Tibial artery (tissue), 4 donors: ENCODE measurements around the gene SRGAP3.

Experiments
- DNase-seq, 2 donors: peaks; one replicate each; pipeline ENCODE4 v3.0.0-alpha.2; 2019
- H3K27ac ChIP-seq, 2 donors: fragments of 200-600 bp; sonication (generic) in 1 of 2; 1 replicate in 1 of 2; 2 replicates in 1 of 2; pipeline ENCODE4 v1.5.1; 2018 to 2019; ENCODE audit warnings: mild to moderate bottlenecking in 1 of 2
- H3K27me3 ChIP-seq, 2 donors: fragments of 200-600 bp; sonication (generic) in 1 of 2; one replicate each; pipeline versions ENCODE4 v1.5.1 to v1.6.0; 2016 to 2019
- H3K36me3 ChIP-seq, 3 donors: fragments of 200-600 bp; sonication (generic) in 2 of 3; one replicate each; pipeline ENCODE4 v1.5.1; 2016 to 2019; ENCODE audit warnings: mild to moderate bottlenecking in 2 of 3
- H3K4me1 ChIP-seq, 4 donors: fragments of 200-600 bp; sonication (generic) in 2 of 4; 1 replicate in 3 of 4; 2 replicates in 1 of 4; pipeline ENCODE4 v1.5.1; 2016 to 2019
- H3K4me3 ChIP-seq, 2 donors: fragments of 200-600 bp; sonication (generic) in 1 of 2; 1 replicate in 1 of 2; 2 replicates in 1 of 2; pipeline ENCODE4 v1.5.1; 2018 to 2019; ENCODE audit warnings: mild to moderate bottlenecking in 2 of 2
- H3K9me3 ChIP-seq, 3 donors: fragments of 200-600 bp; sonication (generic) in 1 of 3; one replicate each; pipeline ENCODE4 v1.5.1; 2016 to 2019
- CTCF ChIP-seq, 2 experiments: fragments of 200-600 bp in 1 of 2; fragments of 450-650 bp in 1 of 2; IDR thresholded peaks; one replicate each; pipeline ENCODE4 v1.5.1; 2017 to 2019; ENCODE audit warnings: antibody characterized with exemption in 2 of 2, mild to moderate bottlenecking in 1 of 2, moderate library complexity in 1 of 2
- intact Hi-C: fragments of 100-400 bp; cut with DNase I; formaldehyde crosslinking; loops from one replicate; pipeline ENCODE4 v1.15.0; 2023; ENCODE audit warnings: low total_unique reads

Gene SRGAP3

DNA sequence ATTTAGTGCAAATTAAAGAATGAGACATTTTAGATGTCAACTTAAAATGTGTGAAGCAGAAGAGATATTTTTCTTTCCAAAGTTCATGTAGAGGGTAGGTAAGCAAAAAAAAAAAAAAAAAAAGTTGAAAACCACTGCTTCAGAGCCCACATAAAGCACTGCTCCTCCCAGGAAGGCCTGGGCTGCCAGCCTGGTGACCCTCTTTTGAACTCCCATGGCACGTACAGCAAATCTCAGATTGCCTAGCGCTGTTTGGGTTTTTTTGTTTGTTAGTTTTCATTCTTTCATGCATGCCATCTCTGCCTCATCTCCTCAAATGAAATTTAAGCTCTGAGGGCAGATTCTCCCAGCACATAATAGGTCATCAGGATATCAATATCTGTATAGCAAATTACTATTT lies 120.1 kb downstream of the SRGAP3 start:
- Histone ChIP-seq H3K27ac (no peak overlapping the region), H3K4me3 (no peak overlapping the region), H3K36me3 (no peaks in the 10 kb centered on the region), H3K9me3 (no peaks in the 10 kb centered on the region), H3K27me3 (no peaks in the 10 kb centered on the region), H3K4me1 (peaks cover 0 to 6% (median 0%) of the 10 kb centered on the region in 4 donors)
- DNase-seq, result no peak
- TF ChIP-seq CTCF (IDR thresholded peaks at IDR 0.05), result no peak
- intact Hi-C loops, result no loop called here

DNA sequence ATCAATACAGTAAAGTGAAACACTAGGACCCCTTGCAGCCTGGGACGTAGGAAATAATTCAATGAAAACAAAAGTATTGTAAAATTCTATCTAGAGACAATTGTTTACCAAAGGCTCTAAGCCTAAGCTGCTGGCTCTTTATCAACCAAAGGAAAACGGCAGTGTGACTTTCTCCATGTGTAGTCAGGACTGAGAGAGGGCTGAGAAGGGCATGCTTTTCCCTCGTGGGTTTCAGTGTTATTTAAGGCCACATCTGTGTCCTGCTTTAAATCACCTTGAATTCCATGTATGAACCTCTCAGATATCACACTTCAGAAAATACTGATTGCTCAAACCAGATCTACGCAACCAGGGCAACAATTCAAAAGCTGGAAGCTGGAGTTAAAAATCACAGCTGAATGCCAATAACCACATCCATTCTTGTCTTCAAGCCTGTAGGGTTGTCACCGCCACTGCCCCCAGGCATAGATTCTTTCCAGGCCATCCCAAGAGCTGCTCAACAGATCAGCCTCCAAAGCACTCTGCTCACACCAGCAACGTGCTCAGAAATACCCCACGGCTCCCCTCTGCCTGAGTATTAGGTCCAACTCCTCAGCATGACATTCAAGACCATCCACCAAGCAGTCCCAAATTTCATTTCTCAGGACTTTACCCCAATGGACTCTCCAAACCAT lies 124.0 kb downstream of the SRGAP3 start:
- no peaks in the 10 kb centered on the region for H3K9me3 ChIP-seq
- no peak overlapping the region for H3K4me3 ChIP-seq
- TF ChIP-seq CTCF (IDR thresholded peaks at IDR 0.05), result no peak
- DNase-seq, result no peak
- no peak overlapping the region for H3K27ac ChIP-seq
- no peaks in the 10 kb centered on the region for H3K27me3 ChIP-seq
- H3K4me1 ChIP-seq, result no peaks in the 10 kb centered on the region
- H3K36me3 ChIP-seq, result no peaks in the 10 kb centered on the region
- intact Hi-C loops, result no loop called here

DNA sequence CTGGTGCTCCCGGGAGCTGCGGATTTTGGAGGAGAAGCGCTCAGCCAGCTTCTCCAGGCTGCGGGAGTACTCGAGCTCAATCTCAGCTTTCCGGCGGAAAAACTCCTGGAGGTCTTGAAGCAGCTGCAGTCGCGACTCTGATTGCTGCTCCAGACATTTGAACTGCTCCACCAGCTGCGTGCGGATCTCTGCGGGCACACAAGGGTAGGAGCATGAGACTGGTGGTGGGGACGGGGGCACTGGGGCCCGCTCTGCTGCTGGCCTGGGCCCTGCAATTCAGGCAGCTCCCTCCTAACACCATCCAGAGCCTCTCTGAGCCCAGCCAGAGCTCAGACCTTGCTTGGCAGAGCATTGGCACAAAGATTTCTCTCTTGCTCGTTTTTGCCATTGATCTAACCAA lies 124.7 kb downstream of the SRGAP3 start:
- DNase-seq, result no peak
- Histone ChIP-seq H3K27ac (no peak overlapping the region), H3K36me3 (no peaks in the 10 kb centered on the region), H3K4me1 (no peaks in the 10 kb centered on the region), H3K9me3 (no peaks in the 10 kb centered on the region), H3K27me3 (no peaks in the 10 kb centered on the region), H3K4me3 (no peak overlapping the region)
- TF ChIP-seq CTCF (IDR thresholded peaks at IDR 0.05), result no peak
- intact Hi-C loops, result no loop called here

GRCh38 chr3:9123840-9124239 lies 125.6 kb downstream of the SRGAP3 start:
- H3K27me3 ChIP-seq, result no peaks in the 10 kb centered on the region
- TF ChIP-seq CTCF (IDR thresholded peaks at IDR 0.05), result no peak
- intact Hi-C loops, result no loop called here
- H3K4me3 ChIP-seq, result no peak overlapping the region
- DNase-seq, result no peak
- no peaks in the 10 kb centered on the region for H3K4me1 ChIP-seq
- H3K9me3 ChIP-seq, result no peaks in the 10 kb centered on the region
- no peaks in the 10 kb centered on the region for H3K36me3 ChIP-seq
- no peak overlapping the region for H3K27ac ChIP-seq

DNA sequence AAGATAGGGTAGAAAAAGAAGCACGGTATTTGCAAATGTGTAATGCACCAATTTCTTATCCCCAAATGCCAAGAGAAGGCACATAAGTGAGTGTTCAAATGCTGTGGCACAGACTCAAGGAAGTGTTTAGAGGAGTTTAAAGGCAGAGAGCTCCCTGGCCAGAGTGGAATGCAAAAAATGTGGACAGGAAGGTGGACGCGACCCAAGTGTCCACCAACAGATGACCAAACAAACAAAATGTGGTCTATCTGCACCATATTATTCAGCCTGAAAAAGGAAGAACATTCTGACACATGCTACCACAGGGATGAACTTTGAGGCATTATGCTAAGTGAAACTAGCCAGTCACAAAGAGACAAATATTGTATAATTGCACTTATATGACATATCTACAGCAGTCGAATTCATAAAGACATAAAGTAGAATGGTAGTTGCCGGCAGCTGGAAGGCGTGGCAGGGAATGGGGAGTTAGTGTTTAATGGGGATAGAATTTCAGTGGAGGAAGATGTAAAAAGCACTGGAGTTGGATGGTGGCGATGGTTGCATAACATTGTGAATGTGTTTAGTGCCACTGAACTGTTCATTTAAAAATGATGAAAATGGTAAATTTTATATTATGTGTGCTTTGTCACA lies 126.6 kb downstream of the SRGAP3 start:
- no peak overlapping the region for H3K27ac ChIP-seq
- no peaks in the 10 kb centered on the region for H3K36me3 ChIP-seq
- intact Hi-C loops, result no loop called here
- H3K27me3 ChIP-seq, result no peaks in the 10 kb centered on the region
- H3K4me1 ChIP-seq, result no peaks in the 10 kb centered on the region
- no peak for TF ChIP-seq CTCF (IDR thresholded peaks at IDR 0.05)
- no peak for DNase-seq
- no peak overlapping the region for H3K4me3 ChIP-seq
- H3K9me3 ChIP-seq, result no peaks in the 10 kb centered on the region
